ENCODE results near the gene CTSH.
"Not testable (repeated sequence)": the region's sequence is repeated elsewhere in the genome, so short reads cannot be mapped to it uniquely, and the experiment has no call there.

DNA sequence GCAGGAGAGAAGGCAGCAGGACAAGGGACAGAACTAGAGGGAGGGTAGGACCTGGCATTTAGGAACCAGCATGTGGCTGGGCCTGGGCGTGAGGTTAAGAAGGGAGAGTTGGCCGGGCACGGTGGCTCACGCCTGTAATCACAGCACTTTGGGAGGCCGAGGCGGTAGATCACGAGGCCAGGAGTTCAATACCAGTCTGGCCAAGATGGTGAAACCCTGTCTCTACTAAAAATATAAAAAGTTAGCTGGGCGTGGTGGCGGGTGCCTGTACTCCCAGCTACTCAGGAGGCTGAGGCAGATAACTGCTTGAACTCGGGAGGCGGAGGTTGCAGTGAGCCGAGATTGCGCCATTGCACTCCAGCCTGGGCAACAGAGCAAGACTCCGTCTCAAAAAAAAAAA is 16.7 kb downstream of the CTSH start:
- not testable (repeated sequence) for TF ChIP-seq CTCF (IDR thresholded peaks at IDR 0.05; ENCODE audit: low read depth, low read length); MAX (IDR thresholded peaks at IDR 0.05; ENCODE audit: low read depth, low read length); POLR2A (IDR thresholded peaks at IDR 0.05; ENCODE audit: extremely low read depth, insufficient read length); MYC (IDR thresholded peaks at IDR 0.05; ENCODE audit: low read depth, low read length)

All from NB4 (cell line).